Gastroesophageal sphincter (tissue), 3 donors: Measurements from ENCODE around the gene ZNF417.

Experiments used
- CTCF ChIP-seq, 4 experiments: fragments of 200-600 bp in 2 of 4; fragments of 450-650 bp in 2 of 4; sonication (generic) in 1 of 4; IDR thresholded peaks; one replicate each; pipeline ENCODE4 v1.5.1; 2017 to 2019; ENCODE audit warnings: antibody characterized with exemption in 4 of 4, mild to moderate bottlenecking in 2 of 4, moderate library complexity in 2 of 4
- POLR2A ChIP-seq, 2 donors: fragments of 450-650 bp; IDR thresholded peaks; one replicate each; pipeline ENCODE4 v1.6.1; 2017; ENCODE audit warnings: antibody characterized with exemption in 2 of 2, mild to moderate bottlenecking in 2 of 2, moderate library complexity in 1 of 2
- POLR2AphosphoS5 ChIP-seq: sonication (generic); formaldehyde crosslinking; IDR thresholded peaks from one replicate; pipeline ENCODE4 v1.6.1; 2017; ENCODE audit warnings: antibody characterized with exemption

GRCh38 chr19:57888107-57888559, 28.3 kb downstream of the ZNF417 start:
- TF ChIP-seq POLR2A (IDR thresholded peaks at IDR 0.05) (no peak), CTCF (IDR thresholded peaks at IDR 0.05) (no peak), POLR2AphosphoS5 (no peak)
